ENCODE data around the gene MAML3. TPM values are rescaled to one million over a fixed set of nuclear protein-coding genes. Genes with fewer than 3 reads are reported as not detected.
A peak's percentile ranks its signal among the peaks of the same experiment; 100 is the strongest.

Gene MAML3
- total RNA-seq, 1 experiment from 2014 or later, result 12.1 TPM

- Histone ChIP-seq H3K9me3 (no peaks in the 10 kb centered on the region), H3K36me3 (ENCODE audit: control insufficient read depth, insufficient read depth, low read length) (no peaks in the 10 kb centered on the region), H3K27me3 (replicated peaks; ENCODE audit: control insufficient read depth, insufficient read depth, low read length) (no peaks in the 10 kb centered on the region), H3K4me3 (ENCODE audit: low read depth, low read length) (no peak overlapping the region), H3K4me1 (no peaks in the 10 kb centered on the region)
- no peaks in the 10 kb centered on the region for H3K36me3 Mint-ChIP-seq (ENCODE audit: insufficient read depth, unreplicated experiment)
- H3K9me3 Mint-ChIP-seq (ENCODE audit: unreplicated experiment), result no peaks in the 10 kb centered on the region
- POLR2A ChIA-PET, result no interaction called here
- intact Hi-C loops (cut with micrococcal nuclease; ENCODE audit: unreplicated experiment), result no loop called here
- peaks cover 6% of the 10 kb centered on the region for H3K4me1 Mint-ChIP-seq (ENCODE audit: low read depth, unreplicated experiment)
- TF ChIP-seq CTCF (IDR thresholded peaks at IDR 0.05; ENCODE audit: insufficient read depth in 1 of 2, low read depth in 1 of 2, low read length in 1 of 2, severe bottlenecking in 1 of 2, unreplicated experiment in 1 of 2), result no peak
- no TSS peak for BruUV-seq (replicated peaks)
- no peak overlapping the region for H3K27ac Mint-ChIP-seq (ENCODE audit: unreplicated experiment)
- no peak for DNase-seq
- H3K4me3 Mint-ChIP-seq (ENCODE audit: unreplicated experiment), result no peak overlapping the region
- H3K27me3 Mint-ChIP-seq (ENCODE audit: insufficient read depth, unreplicated experiment), result no peaks in the 10 kb centered on the region
- CTCF ChIA-PET, result no interaction called here
These were observed 391.3 kb downstream of the MAML3 start for GRCh38 chr4:139762720-139763119.

- Mint-ChIP-seq H3K4me1 (ENCODE audit: low read depth, unreplicated experiment) (peaks cover 6% of the 10 kb centered on the region), H3K4me3 (ENCODE audit: unreplicated experiment) (no peak overlapping the region), H3K27ac (ENCODE audit: unreplicated experiment) (no peak overlapping the region), H3K36me3 (ENCODE audit: insufficient read depth, unreplicated experiment) (no peaks in the 10 kb centered on the region), H3K27me3 (ENCODE audit: insufficient read depth, unreplicated experiment) (no peaks in the 10 kb centered on the region), H3K9me3 (ENCODE audit: unreplicated experiment) (no peaks in the 10 kb centered on the region)
- no peaks in the 10 kb centered on the region for H3K4me1 ChIP-seq
- H3K4me3 ChIP-seq (ENCODE audit: low read depth, low read length), result no peak overlapping the region
- no peaks in the 10 kb centered on the region for H3K36me3 ChIP-seq (ENCODE audit: control insufficient read depth, insufficient read depth, low read length)
- intact Hi-C loops (cut with micrococcal nuclease; ENCODE audit: unreplicated experiment), result no loop called here
- ChIA-PET POLR2A (interaction anchor here (0.5 kb wide), 1 partner anchor 12 kb away, joined by 7 read pairs; no protein-coding TSS in a partner anchor), CTCF (interaction anchor here (0.6 kb wide), 2 partner anchors 33 to 104 kb away, joined by 3 read pairs; no protein-coding TSS in a partner anchor)
- TF ChIP-seq CTCF (IDR thresholded peaks at IDR 0.05; ENCODE audit: insufficient read depth in 1 of 2, low read depth in 1 of 2, low read length in 1 of 2, severe bottlenecking in 1 of 2, unreplicated experiment in 1 of 2), result peak; percentile 23 to 56
- no peaks in the 10 kb centered on the region for H3K9me3 ChIP-seq
- no TSS peak for BruUV-seq (replicated peaks)
- H3K27me3 ChIP-seq (replicated peaks; ENCODE audit: control insufficient read depth, insufficient read depth, low read length), result no peaks in the 10 kb centered on the region
- peak; percentile 29 to 47 for DNase-seq
These were observed 392.5 kb downstream of the MAML3 start for GRCh38 chr4:139761461-139761860.

- Mint-ChIP-seq H3K4me3 (ENCODE audit: unreplicated experiment) (no peak overlapping the region), H3K27me3 (ENCODE audit: insufficient read depth, unreplicated experiment) (no peaks in the 10 kb centered on the region), H3K9me3 (ENCODE audit: unreplicated experiment) (no peaks in the 10 kb centered on the region), H3K27ac (ENCODE audit: unreplicated experiment) (no peak overlapping the region), H3K36me3 (ENCODE audit: insufficient read depth, unreplicated experiment) (no peaks in the 10 kb centered on the region), H3K4me1 (ENCODE audit: low read depth, unreplicated experiment) (peaks cover 6% of the 10 kb centered on the region)
- Histone ChIP-seq H3K36me3 (ENCODE audit: control insufficient read depth, insufficient read depth, low read length) (no peaks in the 10 kb centered on the region), H3K27me3 (replicated peaks; ENCODE audit: control insufficient read depth, insufficient read depth, low read length) (no peaks in the 10 kb centered on the region), H3K4me1 (no peaks in the 10 kb centered on the region), H3K4me3 (ENCODE audit: low read depth, low read length) (no peak overlapping the region), H3K9me3 (no peaks in the 10 kb centered on the region)
- no peak for DNase-seq
- POLR2A ChIA-PET, result no interaction called here
- no peak for TF ChIP-seq CTCF (IDR thresholded peaks at IDR 0.05; ENCODE audit: insufficient read depth in 1 of 2, low read depth in 1 of 2, low read length in 1 of 2, severe bottlenecking in 1 of 2, unreplicated experiment in 1 of 2)
- CTCF ChIA-PET, result interaction anchor here (0.6 kb wide), 2 partner anchors 32 to 103 kb away, joined by 3 read pairs; no protein-coding TSS in a partner anchor
- intact Hi-C loops (cut with micrococcal nuclease; ENCODE audit: unreplicated experiment), result no loop called here
- no TSS peak for BruUV-seq (replicated peaks)
These were observed 393.4 kb downstream of the MAML3 start for GRCh38 chr4:139760567-139760966.

All from Caco-2 (cell line).